NCI-H2196 treated with DMSO at 0.1 percent for 48 hours (cell line): ENCODE data around the gene LAMA2.

ENCODE experiments used
- DNase-seq: peaks from one replicate; lab custom pipeline; 2025; ENCODE audit not compliant: unreplicated experiment; lab: John Stamatoyannopoulos, UW

LAMA2 gene

GRCh38 chr6:129302671-129303070 lies 419.7 kb downstream of the LAMA2 start:
- no peak for DNase-seq

GRCh38 chr6:129306826-129307225 lies 423.9 kb downstream of the LAMA2 start:
- DNase-seq, result no peak

- no peak for DNase-seq
These were observed 424.9 kb downstream of the LAMA2 start for GRCh38 chr6:129307845-129308244.

GRCh38 chr6:129309154-129309553 lies 426.2 kb downstream of the LAMA2 start:
- DNase-seq, result no peak

GRCh38 chr6:129312880-129313279 lies 429.9 kb downstream of the LAMA2 start:
- DNase-seq, result no peak

- DNase-seq, result no peak
These were observed 431.6 kb downstream of the LAMA2 start for GRCh38 chr6:129314575-129314974.

- DNase-seq, result no peak
These were observed 435.2 kb downstream of the LAMA2 start for GRCh38 chr6:129317931-129318820.

GRCh38 chr6:129320892-129321291 lies 438.0 kb downstream of the LAMA2 start:
- DNase-seq, result no peak

GRCh38 chr6:129321303-129321702 lies 438.4 kb downstream of the LAMA2 start:
- DNase-seq, result no peak

- DNase-seq, result no peak
These were observed 441.4 kb downstream of the LAMA2 start for GRCh38 chr6:129324345-129324744.

- DNase-seq, result no peak
These were observed 446.7 kb downstream of the LAMA2 start for GRCh38 chr6:129329678-129330077.

- DNase-seq, result no peak
These were observed 448.7 kb downstream of the LAMA2 start for GRCh38 chr6:129331450-129332138.

GRCh38 chr6:129335792-129336191 lies 452.9 kb downstream of the LAMA2 start:
- DNase-seq, result no peak

GRCh38 chr6:129338683-129339082 lies 455.7 kb downstream of the LAMA2 start:
- DNase-seq, result no peak

- no peak for DNase-seq
These were observed 458.0 kb downstream of the LAMA2 start for GRCh38 chr6:129340983-129341382.

- DNase-seq, result no peak
These were observed 459.3 kb downstream of the LAMA2 start for GRCh38 chr6:129342243-129342642.

- DNase-seq, result no peak
These were observed 459.9 kb downstream of the LAMA2 start for GRCh38 chr6:129342796-129343195.

- DNase-seq, result no peak
These were observed 461.4 kb downstream of the LAMA2 start for GRCh38 chr6:129344379-129344778.

GRCh38 chr6:129345890-129346289 lies 463.0 kb downstream of the LAMA2 start:
- DNase-seq, result no peak

GRCh38 chr6:129346964-129347363 lies 464.0 kb downstream of the LAMA2 start:
- no peak for DNase-seq

- no peak for DNase-seq
These were observed 467.3 kb downstream of the LAMA2 start for GRCh38 chr6:129350278-129350677.

GRCh38 chr6:129351807-129352206 lies 468.9 kb downstream of the LAMA2 start:
- DNase-seq, result no peak
